GM19023 (cell line): ENCODE measurements around the gene LRMDA.

Experiments
- ATAC-seq: cut with Tn5 transposase; IDR thresholded peaks from one replicate; pipeline ENCODE4 v1.9.1; 2021; ENCODE audit warnings: mild to moderate bottlenecking, moderate library complexity; ENCODE audit not compliant: unreplicated experiment

Gene LRMDA

GRCh38 chr10:75470901-75471300, 39.5 kb downstream of the LRMDA start:
- no peak for ATAC-seq

GRCh38 chr10:75472685-75473084, 41.3 kb downstream of the LRMDA start:
- no peak for ATAC-seq

GRCh38 chr10:75474106-75474505, 42.7 kb downstream of the LRMDA start:
- no peak for ATAC-seq

- no peak for ATAC-seq
These were observed 44.2 kb downstream of the LRMDA start for GRCh38 chr10:75475460-75476182.

GRCh38 chr10:75476569-75476968, 45.1 kb downstream of the LRMDA start:
- ATAC-seq = no peak

- ATAC-seq = no peak
These were observed 45.6 kb downstream of the LRMDA start for GRCh38 chr10:75476985-75477384.

- ATAC-seq = no peak
These were observed 46.3 kb downstream of the LRMDA start for GRCh38 chr10:75477680-75478079.

GRCh38 chr10:75480374-75480773, 49.0 kb downstream of the LRMDA start:
- ATAC-seq = no peak

GRCh38 chr10:75483188-75483587, 51.8 kb downstream of the LRMDA start:
- ATAC-seq = no peak

- no peak for ATAC-seq
These were observed 53.3 kb downstream of the LRMDA start for GRCh38 chr10:75484717-75485116.

GRCh38 chr10:75486591-75486990, 55.2 kb downstream of the LRMDA start:
- no peak for ATAC-seq

GRCh38 chr10:75487087-75487754, 55.8 kb downstream of the LRMDA start:
- ATAC-seq = peak; percentile 48

GRCh38 chr10:75487755-75488125, 56.3 kb downstream of the LRMDA start:
- ATAC-seq = no peak

GRCh38 chr10:75492173-75492925, 60.9 kb downstream of the LRMDA start:
- no peak for ATAC-seq

- ATAC-seq = no peak
These were observed 62.0 kb downstream of the LRMDA start for GRCh38 chr10:75493464-75493863.

GRCh38 chr10:75495434-75496190, 64.2 kb downstream of the LRMDA start:
- ATAC-seq = no peak

GRCh38 chr10:75496191-75496567, 64.8 kb downstream of the LRMDA start:
- ATAC-seq = no peak

GRCh38 chr10:75497997-75498883, 66.8 kb downstream of the LRMDA start:
- no peak for ATAC-seq

GRCh38 chr10:75498884-75499350, 67.5 kb downstream of the LRMDA start:
- ATAC-seq = no peak

GRCh38 chr10:75499556-75500160, 68.2 kb downstream of the LRMDA start:
- ATAC-seq = no peak
